Liver (tissue), 9 donors: ENCODE results near the gene N4BP3. TPM values are rescaled to one million over a fixed set of nuclear protein-coding genes. Genes with fewer than 3 reads are reported as not detected.

ENCODE experiments used
- DNase-seq: peaks from one replicate; pipeline ENCODE4 v3.0.0-alpha.2; 2017; ENCODE audit warnings: low spot score
- H3K27ac ChIP-seq, 2 donors: one replicate each; pipeline ENCODE4 v1.7.0; 2013; ENCODE audit warnings: inconsistent platforms in 2 of 2, low read length in 2 of 2, control low read depth in 1 of 2, low read depth in 1 of 2, mild to moderate bottlenecking in 1 of 2
- H3K27me3 ChIP-seq, 4 donors: one replicate each; pipeline versions ENCODE4 v1.6.1 to v1.7.0; 2013; ENCODE audit warnings: low read length in 3 of 4, inconsistent platforms in 1 of 4, mild to moderate bottlenecking in 1 of 4, moderate library complexity in 1 of 4; ENCODE audit not compliant: control insufficient read depth in 4 of 4, insufficient read depth in 4 of 4
- H3K36me3 ChIP-seq, 4 donors: one replicate each; pipeline versions ENCODE4 v1.6.1 to v1.7.0; 2013; ENCODE audit warnings: low read length in 3 of 4, mild to moderate bottlenecking in 3 of 4, low read depth in 1 of 4, moderate library complexity in 1 of 4; ENCODE audit not compliant: control insufficient read depth in 4 of 4, insufficient read depth in 3 of 4
- H3K4me1 ChIP-seq, 4 donors: one replicate each; pipeline versions ENCODE4 v1.6.1 to v1.7.0; 2013; ENCODE audit warnings: low read length in 3 of 4, mild to moderate bottlenecking in 3 of 4, moderate library complexity in 1 of 4; ENCODE audit not compliant: control insufficient read depth in 4 of 4, insufficient read depth in 4 of 4
- H3K4me3 ChIP-seq, 3 donors: one replicate each; pipeline versions ENCODE4 v1.6.1 to v1.7.0; 2013; ENCODE audit warnings: low read length in 3 of 3, control low read depth in 1 of 3, low read depth in 1 of 3, mild to moderate bottlenecking in 1 of 3
- H3K9ac ChIP-seq, 2 donors: one replicate each; pipeline ENCODE4 v1.7.0; 2013; ENCODE audit warnings: low read length in 2 of 2, mild to moderate bottlenecking in 2 of 2, moderate library complexity in 2 of 2, control low read depth in 1 of 2, low read depth in 1 of 2
- H3K9me3 ChIP-seq, 4 donors: one replicate each; pipeline versions ENCODE4 v1.6.1 to v1.7.0; 2013; ENCODE audit warnings: low read length in 3 of 4; ENCODE audit not compliant: control insufficient read depth in 4 of 4
- EGR1 ChIP-seq, 2 donors: IDR thresholded peaks; 2 replicates each; pipeline ENCODE4 v1.6.1; 2016 to 2018; ENCODE audit warnings: antibody characterized with exemption in 2 of 2, low read depth in 2 of 2
- FOXA1 ChIP-seq: IDR thresholded peaks from 2 replicates; pipeline ENCODE4 v1.6.1; 2016; ENCODE audit warnings: antibody characterized with exemption
- FOXA2 ChIP-seq: IDR thresholded peaks from 2 replicates; pipeline ENCODE4 v1.6.1; 2016; ENCODE audit warnings: antibody characterized with exemption
- GABPA ChIP-seq, 2 donors: IDR thresholded peaks in 1 of 2; conservative IDR thresholded peaks in 1 of 2; 2 replicates each; pipeline ENCODE4 v1.6.1; 2016; ENCODE audit warnings: antibody characterized with exemption in 2 of 2, mild to moderate bottlenecking in 1 of 2, moderate library complexity in 1 of 2
- HNF4A ChIP-seq, 2 donors: conservative IDR thresholded peaks; 2 replicates each; pipeline ENCODE4 v1.6.1; 2016; ENCODE audit warnings: antibody characterized with exemption in 2 of 2, mild to moderate bottlenecking in 2 of 2
- HNF4G ChIP-seq: IDR thresholded peaks from 2 replicates; pipeline ENCODE4 v1.6.1; 2016; ENCODE audit warnings: antibody characterized with exemption
- JUND ChIP-seq, 2 donors: IDR thresholded peaks; 2 replicates each; pipeline ENCODE4 v1.6.1; 2016; ENCODE audit warnings: antibody characterized with exemption in 2 of 2
- MAX ChIP-seq: IDR thresholded peaks from 2 replicates; pipeline ENCODE4 v1.6.1; 2016; ENCODE audit warnings: antibody characterized with exemption
- NR2F2 ChIP-seq: IDR thresholded peaks from 2 replicates; pipeline ENCODE4 v1.6.1; 2016; ENCODE audit warnings: antibody characterized with exemption
- RAD21 ChIP-seq, 2 donors: IDR thresholded peaks; 2 replicates each; pipeline ENCODE4 v1.6.1; 2016; ENCODE audit warnings: antibody characterized with exemption in 2 of 2, mild to moderate bottlenecking in 2 of 2
- REST ChIP-seq: IDR thresholded peaks from 2 replicates; pipeline ENCODE4 v1.6.1; 2016; ENCODE audit warnings: antibody characterized with exemption, mild to moderate bottlenecking
- RXRA ChIP-seq, 2 donors: IDR thresholded peaks; 2 replicates each; pipeline ENCODE4 v1.6.1; 2017 to 2018; ENCODE audit warnings: antibody characterized with exemption in 2 of 2, mild to moderate bottlenecking in 1 of 2
- SP1 ChIP-seq: IDR thresholded peaks from 2 replicates; pipeline ENCODE4 v1.6.1; 2018; ENCODE audit warnings: antibody characterized with exemption, mild to moderate bottlenecking
- TAF1 ChIP-seq: conservative IDR thresholded peaks from 2 replicates; pipeline ENCODE4 v1.6.1; 2016; ENCODE audit warnings: antibody characterized with exemption, mild to moderate bottlenecking
- YY1 ChIP-seq: IDR thresholded peaks from 2 replicates; pipeline ENCODE4 v1.6.1; 2016; ENCODE audit warnings: antibody characterized with exemption, mild to moderate bottlenecking
- ZBTB33 ChIP-seq: IDR thresholded peaks from 2 replicates; pipeline ENCODE4 v1.6.1; 2016; ENCODE audit warnings: antibody characterized with exemption
- WGBS: extraction: QIAGEN DNeasy Blood & Tissue Kit; methylation state at CpG from one replicate; pipeline ENCODE4 v1.1.7; 2013; 5-methylcytosine and 5-hydroxymethylcytosine counted together
- polyA plus RNA-seq, 2 donors: library from polyadenylated mRNA; stranded (reverse) in 1 of 2; unstranded in 1 of 2; fragments of 200-250 nt in 1 of 2; fragments of >200 nt in 1 of 2; fragmentation: Nextera tagmentation in 1 of 2; extraction: Ambion mirVana in 1 of 2; gene quantifications; one replicate each; pipeline versions ENCODE4 v1.2.1 to v1.2.3, GENCODE V29; 2013 to 2015
- total RNA-seq, 2 donors: library from RNA; depleted of rRNA; stranded (reverse); fragments of >200 nt; gene quantifications; one replicate each; pipeline ENCODE4 v1.2.3, GENCODE V29; 2014
- TF ChIP-seq, protein P1 (sequence below): IDR thresholded peaks from 2 replicates; pipeline ENCODE4 v1.6.1; 2016; ENCODE audit warnings: antibody characterized with exemption
- donor health status: healthy.
- donor health status: healthy.
- donor health status: healthy.
- donor health status: healthy.
- donor health status: healthy.

N4BP3 gene
- total and polyA plus RNA-seq, 4 donors = 0.06 to 0.28 (median 0.08) TPM; not detected in 1

DNA sequence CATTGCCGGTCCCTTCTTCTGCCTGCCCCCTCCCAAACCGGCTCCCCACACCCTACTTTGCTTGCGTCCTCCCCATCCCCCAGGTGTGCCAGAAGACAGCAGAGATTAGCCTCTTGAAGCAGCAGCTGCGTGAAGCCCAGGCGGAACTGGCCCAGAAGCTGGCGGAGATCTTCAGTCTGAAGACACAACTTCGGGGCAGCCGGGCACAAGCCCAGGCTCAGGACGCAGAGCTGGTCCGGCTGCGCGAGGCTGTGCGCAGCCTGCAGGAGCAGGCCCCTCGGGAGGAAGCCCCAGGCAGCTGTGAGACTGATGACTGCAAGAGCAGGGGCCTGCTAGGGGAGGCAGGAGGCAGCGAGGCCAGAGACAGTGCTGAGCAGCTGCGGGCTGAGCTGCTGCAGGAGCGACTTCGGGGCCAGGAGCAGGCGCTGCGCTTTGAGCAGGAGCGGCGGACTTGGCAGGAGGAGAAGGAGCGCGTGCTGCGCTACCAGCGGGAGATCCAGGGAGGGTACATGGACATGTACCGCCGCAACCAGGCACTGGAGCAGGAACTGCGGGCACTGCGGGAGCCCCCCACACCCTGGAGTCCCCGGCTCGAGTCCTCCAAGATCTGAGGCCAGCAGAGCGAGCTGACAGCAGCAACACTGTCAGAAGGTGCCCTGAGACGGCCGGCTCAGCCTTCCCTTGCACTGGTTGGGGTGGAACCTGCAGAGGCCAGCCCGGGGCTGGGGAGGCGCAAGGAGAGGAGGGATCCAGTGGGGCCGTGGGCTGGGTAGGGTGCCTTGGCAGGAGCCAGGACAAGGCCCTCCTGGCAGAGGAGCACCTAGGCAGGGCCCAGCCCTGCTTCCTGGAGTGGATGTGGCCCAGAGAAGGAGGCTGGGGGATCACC is 8.3 kb downstream of the N4BP3 start:
- no peak overlapping the region for H3K9ac ChIP-seq
- H3K27me3 ChIP-seq = no peaks in the 10 kb centered on the region
- H3K9me3 ChIP-seq = no peaks in the 10 kb centered on the region
- TF ChIP-seq FOXA1 (no peak), EGR1 (IDR thresholded peaks at IDR 0.05; ENCODE audit: low read depth in 2 of 2) (no peak), SP1 (no peak), YY1 (no peak), ZBTB33 (no peak), NR2F2 (no peak), GABPA (IDR thresholded peaks at IDR 0.05 in 1 of 2, conservative IDR thresholded peaks at IDR 0.05 in 1 of 2) (no peak), MAX (no peak), JUND (IDR thresholded peaks at IDR 0.05) (no peak), TAF1 (no peak), REST (no peak), HNF4A (conservative IDR thresholded peaks at IDR 0.05) (no peak), RXRA (IDR thresholded peaks at IDR 0.05) (no peak), RAD21 (IDR thresholded peaks at IDR 0.05) (no peak)
- H3K27ac ChIP-seq = no peak overlapping the region
- 90% methylated on average over 38 of the region's 38 CpGs for WGBS
- DNase-seq = no peak
- H3K36me3 ChIP-seq = no peaks in the 10 kb centered on the region
- H3K4me3 ChIP-seq = no peak overlapping the region
- H3K4me1 ChIP-seq = peaks cover 0 to 4% (median under 1%) of the 10 kb centered on the region in 4 donors

GRCh38 chr5:178122346-178122745 is 9.0 kb downstream of the N4BP3 start:
- WGBS = 77% methylated on average over 5 of the region's 5 CpGs
- Histone ChIP-seq H3K27ac (no peak overlapping the region), H3K9ac (no peak overlapping the region), H3K36me3 (no peaks in the 10 kb centered on the region), H3K4me3 (no peak overlapping the region), H3K9me3 (no peaks in the 10 kb centered on the region), H3K4me1 (peaks cover 0 to 4% (median under 1%) of the 10 kb centered on the region in 4 donors), H3K27me3 (no peaks in the 10 kb centered on the region)
- DNase-seq = no peak
- TF ChIP-seq GABPA (IDR thresholded peaks at IDR 0.05 in 1 of 2, conservative IDR thresholded peaks at IDR 0.05 in 1 of 2) = no peak
- no peak for TF ChIP-seq ZBTB33
- no peak for TF ChIP-seq SP1
- no peak for TF ChIP-seq RXRA (IDR thresholded peaks at IDR 0.05)
- no peak for TF ChIP-seq HNF4A (conservative IDR thresholded peaks at IDR 0.05)
- no peak for TF ChIP-seq RAD21 (IDR thresholded peaks at IDR 0.05)
- no peak for TF ChIP-seq REST
- no peak for TF ChIP-seq TAF1
- TF ChIP-seq, protein P1, sequence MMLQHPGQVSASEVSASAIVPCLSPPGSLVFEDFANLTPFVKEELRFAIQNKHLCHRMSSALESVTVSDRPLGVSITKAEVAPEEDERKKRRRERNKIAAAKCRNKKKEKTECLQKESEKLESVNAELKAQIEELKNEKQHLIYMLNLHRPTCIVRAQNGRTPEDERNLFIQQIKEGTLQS = no peak
- TF ChIP-seq HNF4G = no peak
- no peak for TF ChIP-seq FOXA1
- TF ChIP-seq EGR1 (IDR thresholded peaks at IDR 0.05; ENCODE audit: low read depth in 2 of 2) = no peak
- no peak for TF ChIP-seq FOXA2
- no peak for TF ChIP-seq YY1
- TF ChIP-seq JUND (IDR thresholded peaks at IDR 0.05) = no peak
